Activated CD4-positive, alpha-beta T cell treated with anti-CD3 and anti-CD28 coated beads for 48 hours (primary cell): Measurements from ENCODE around the gene RNF213.
"Not testable (repeated sequence)": the region's sequence is repeated elsewhere in the genome, so short reads cannot be mapped to it uniquely, and the experiment has no call there.

Experiments
- DNase-seq: peaks from one replicate; pipeline ENCODE4 v3.0.0-alpha.2; 2020

Gene RNF213

GRCh38 chr17:80396157-80397033 is 135.7 kb downstream of the RNF213 start:
- DNase-seq: no peak

DNA sequence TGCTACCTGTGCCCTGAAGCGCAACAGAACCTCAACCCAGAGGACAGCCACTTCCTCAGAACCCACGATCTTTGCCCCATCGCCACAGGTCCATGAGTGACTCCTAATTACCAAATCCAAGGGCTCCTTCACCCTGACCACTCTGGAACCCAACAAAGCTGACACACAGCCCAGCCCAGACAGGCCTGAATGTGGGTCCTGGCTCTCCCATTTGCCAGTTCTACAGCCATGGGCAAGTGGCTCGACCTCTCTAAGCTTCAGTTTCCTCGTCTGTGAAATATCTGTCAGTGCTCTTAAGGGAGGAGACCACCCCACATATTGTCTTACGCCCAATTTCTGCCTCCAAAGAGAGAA is 136.4 kb downstream of the RNF213 start:
- DNase-seq: no peak

GRCh38 chr17:80397686-80398085 is 137.0 kb downstream of the RNF213 start:
- no peak for DNase-seq

GRCh38 chr17:80401086-80401485 is 140.4 kb downstream of the RNF213 start:
- not testable (repeated sequence) for DNase-seq

DNA sequence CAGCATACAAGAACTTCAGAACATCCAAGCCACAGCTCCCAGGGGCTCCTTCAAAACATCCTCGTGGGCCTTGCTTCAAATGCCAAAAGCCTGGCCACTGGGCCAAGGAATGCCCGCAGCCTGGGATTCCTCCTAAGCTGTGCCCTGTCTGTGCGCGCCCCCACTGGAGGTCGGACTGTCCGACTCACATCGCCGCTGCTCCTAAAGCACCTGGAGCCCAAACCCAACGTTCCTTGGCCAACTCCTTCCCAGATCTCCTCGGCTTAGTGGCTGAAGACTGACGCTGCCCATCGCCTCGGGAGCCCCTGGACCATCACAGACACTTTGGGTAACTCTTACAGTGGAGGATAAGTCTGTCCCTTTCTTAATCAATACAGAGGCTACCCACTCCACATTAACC is 141.4 kb downstream of the RNF213 start:
- DNase-seq: not testable (repeated sequence)

GRCh38 chr17:80402959-80403358 is 142.3 kb downstream of the RNF213 start:
- no peak for DNase-seq

DNA sequence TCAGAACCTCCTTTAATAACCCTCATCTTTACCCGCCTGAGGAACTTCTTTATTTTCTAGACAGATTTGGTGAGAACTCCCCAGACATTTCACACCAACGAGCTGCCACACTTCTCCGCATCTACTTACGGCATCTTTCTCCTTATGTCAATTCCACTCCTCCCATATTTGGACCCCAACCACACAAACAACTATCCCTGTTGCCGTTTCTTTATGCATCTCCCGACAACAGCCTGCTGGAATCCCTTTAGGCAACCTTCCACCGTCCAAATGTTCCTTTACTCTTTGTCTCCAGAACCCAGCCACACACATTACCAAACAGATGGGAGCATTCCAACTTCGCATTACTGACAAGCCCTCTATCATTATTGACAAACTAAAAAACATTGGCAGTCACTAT is 145.5 kb downstream of the RNF213 start:
- DNase-seq: no peak

DNA sequence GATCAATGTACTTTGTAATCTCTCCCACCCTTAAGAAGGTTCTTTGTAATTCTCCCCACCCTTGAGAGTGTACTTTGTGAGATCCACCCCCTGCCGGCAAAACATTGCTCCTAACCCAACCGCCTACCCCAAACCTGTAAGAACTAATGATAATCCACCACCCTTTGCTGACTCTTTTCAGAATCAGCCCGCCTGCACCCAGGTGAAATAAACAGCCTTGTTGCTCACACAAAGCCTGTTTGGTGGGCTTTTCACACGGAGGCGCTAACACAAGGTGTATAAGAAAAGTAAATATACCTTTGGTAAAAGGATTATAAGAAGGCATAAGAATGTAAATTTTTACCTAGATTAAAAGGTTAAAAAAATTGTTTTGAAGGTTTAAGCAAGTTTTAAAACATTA is 147.3 kb downstream of the RNF213 start:
- not testable (repeated sequence) for DNase-seq

DNA sequence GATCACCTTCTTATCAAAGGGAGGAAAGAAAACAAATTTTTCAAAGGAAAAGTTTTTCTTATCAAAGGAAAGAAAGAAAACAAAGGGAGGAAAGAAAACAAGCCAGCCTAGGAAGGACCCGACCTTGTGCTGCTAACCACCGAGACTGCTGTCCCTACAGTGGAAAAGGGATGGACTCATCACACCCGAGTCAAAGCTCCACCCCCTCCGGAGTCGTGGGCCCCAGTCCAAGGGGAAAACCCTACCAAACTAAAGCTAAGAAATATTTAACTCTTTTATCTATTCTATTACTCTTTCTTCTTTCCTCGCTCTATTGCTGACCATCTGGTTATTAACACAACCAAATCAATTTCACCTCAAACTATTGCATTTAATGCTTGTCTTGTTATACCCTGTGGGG is 148.2 kb downstream of the RNF213 start:
- peak; percentile 48 for DNase-seq

DNA sequence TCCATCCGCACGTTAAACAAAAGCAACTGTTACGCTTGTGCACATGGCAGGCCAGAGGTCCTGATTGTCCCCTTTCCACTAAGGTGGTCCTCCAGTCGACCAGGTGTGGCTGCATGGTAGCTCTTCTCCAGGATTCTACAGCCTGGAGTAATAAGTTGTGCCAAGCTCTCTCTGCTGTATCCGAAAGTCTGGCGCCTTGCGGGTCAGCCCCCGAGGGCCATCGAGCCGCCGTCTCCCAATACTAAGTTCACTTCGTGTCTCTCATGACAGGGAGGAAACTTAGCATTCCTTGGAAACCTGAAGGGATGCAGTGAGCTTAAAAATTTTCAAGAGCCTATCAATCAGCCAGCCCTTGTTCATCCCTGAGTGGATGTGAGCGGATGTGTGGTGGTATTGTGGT is 149.0 kb downstream of the RNF213 start:
- no peak for DNase-seq

GRCh38 chr17:80410441-80411087 is 149.9 kb downstream of the RNF213 start:
- DNase-seq: not testable (repeated sequence)

GRCh38 chr17:80413771-80414507 is 153.3 kb downstream of the RNF213 start:
- DNase-seq: no peak

- DNase-seq: no peak
Measured at GRCh38 chr17:80414508-80414802, 153.8 kb downstream of the RNF213 start.

- DNase-seq: peak; percentile 94
Measured at GRCh38 chr17:80414803-80415625, 154.4 kb downstream of the RNF213 start, which contains the start of gene ENDOV. Gene ENDOV, plus strand, starts transcription at chr17:80415167. Its CDS starts 28 bp downstream, at chr17:80415195.

DNA sequence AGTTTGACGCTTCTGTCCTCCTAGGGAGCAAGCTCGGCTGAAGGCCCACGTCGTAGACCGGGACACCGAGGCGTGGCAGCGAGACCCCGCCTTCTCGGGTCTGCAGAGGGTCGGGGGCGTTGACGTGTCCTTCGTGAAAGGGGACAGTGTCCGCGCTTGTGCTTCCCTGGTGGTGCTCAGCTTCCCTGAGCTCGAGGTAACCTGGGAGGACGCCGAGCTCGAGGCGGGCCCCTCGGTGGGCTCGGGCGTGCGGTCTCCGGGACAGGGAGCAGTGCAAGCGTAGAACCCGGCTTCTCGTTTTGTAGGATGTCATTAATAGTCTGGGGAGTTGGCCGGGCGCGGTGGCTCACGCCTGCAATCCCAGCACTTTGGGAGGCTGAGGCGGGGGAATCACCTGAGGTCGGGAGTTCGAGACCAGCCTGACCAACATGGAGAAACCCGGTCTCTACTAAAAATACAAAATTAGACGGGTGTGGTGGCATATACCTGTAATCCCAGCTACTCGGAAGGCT is 155.0 kb downstream of the RNF213 start:
- DNase-seq: no peak

GRCh38 chr17:80416260-80416939 is 155.7 kb downstream of the RNF213 start:
- DNase-seq: no peak

GRCh38 chr17:80416940-80417293 is 156.3 kb downstream of the RNF213 start:
- DNase-seq: no peak

- no peak for DNase-seq
Measured at GRCh38 chr17:80418589-80418988, 157.9 kb downstream of the RNF213 start.

- DNase-seq: no peak
Measured at GRCh38 chr17:80419255-80419654, 158.6 kb downstream of the RNF213 start.

GRCh38 chr17:80421381-80422090 is 160.9 kb downstream of the RNF213 start:
- no peak for DNase-seq

DNA sequence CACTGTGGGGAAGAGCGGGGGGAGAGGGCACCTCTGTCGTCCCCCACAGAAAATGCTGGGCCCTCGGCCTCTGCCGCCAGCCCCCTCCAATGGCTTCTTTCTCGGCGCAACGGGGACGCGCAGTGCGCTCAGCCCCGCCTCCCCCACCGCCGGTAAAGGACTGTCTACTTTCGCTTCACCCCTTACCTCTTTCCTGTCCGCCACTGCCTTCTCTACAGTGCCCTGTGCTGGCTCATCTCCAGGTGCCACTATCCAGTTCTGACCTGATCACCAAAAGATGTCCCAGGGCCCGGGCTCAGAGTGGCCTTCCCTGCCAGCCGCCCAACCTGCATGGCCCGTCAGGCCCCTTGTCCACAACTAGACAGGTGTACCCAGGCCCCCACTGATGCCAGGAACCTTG is 161.6 kb downstream of the RNF213 start:
- DNase-seq: no peak
